ENCODE results near the gene TMEM44. TPM values are rescaled to one million over a fixed set of nuclear protein-coding genes. Genes with fewer than 3 reads are reported as not detected.

TMEM44 gene
- total RNA-seq, 1 donor from 2014 or later, result 10.4 TPM

- no peak overlapping the region for H3K27ac Mint-ChIP-seq
- no peaks in the 10 kb centered on the region for H3K36me3 ChIP-seq
- H2AFZ ChIP-seq (replicated peaks), result no peak overlapping the region
- H3K4me2 ChIP-seq, result no peak overlapping the region
- H3F3A ChIP-seq (ENCODE audit: low read depth), result no peaks in the 10 kb centered on the region
- H3K4me3 ChIP-seq, result no peak overlapping the region
- peaks cover 12% of the 10 kb centered on the region for H3K36me3 Mint-ChIP-seq
- no peaks in the 10 kb centered on the region for H3K9me3 ChIP-seq (ENCODE audit: low read depth)
- H3K9me3 Mint-ChIP-seq, result no peaks in the 10 kb centered on the region
- no peak overlapping the region for H3K4me3 Mint-ChIP-seq
- TF ChIP-seq EZH2 (IDR thresholded peaks at IDR 0.05) (no peak), EZH2phosphoT487 (IDR thresholded peaks at IDR 0.05) (no peak)
- TF ChIP-seq, protein P1, sequence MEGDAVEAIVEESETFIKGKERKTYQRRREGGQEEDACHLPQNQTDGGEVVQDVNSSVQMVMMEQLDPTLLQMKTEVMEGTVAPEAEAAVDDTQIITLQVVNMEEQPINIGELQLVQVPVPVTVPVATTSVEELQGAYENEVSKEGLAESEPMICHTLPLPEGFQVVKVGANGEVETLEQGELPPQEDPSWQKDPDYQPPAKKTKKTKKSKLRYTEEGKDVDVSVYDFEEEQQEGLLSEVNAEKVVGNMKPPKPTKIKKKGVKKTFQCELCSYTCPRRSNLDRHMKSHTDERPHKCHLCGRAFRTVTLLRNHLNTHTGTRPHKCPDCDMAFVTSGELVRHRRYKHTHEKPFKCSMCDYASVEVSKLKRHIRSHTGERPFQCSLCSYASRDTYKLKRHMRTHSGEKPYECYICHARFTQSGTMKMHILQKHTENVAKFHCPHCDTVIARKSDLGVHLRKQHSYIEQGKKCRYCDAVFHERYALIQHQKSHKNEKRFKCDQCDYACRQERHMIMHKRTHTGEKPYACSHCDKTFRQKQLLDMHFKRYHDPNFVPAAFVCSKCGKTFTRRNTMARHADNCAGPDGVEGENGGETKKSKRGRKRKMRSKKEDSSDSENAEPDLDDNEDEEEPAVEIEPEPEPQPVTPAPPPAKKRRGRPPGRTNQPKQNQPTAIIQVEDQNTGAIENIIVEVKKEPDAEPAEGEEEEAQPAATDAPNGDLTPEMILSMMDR (IDR thresholded peaks at IDR 0.05), result no peak
- no peaks in the 10 kb centered on the region for H3K4me1 ChIP-seq
- H3K27ac ChIP-seq, result no peak overlapping the region
- no peaks in the 10 kb centered on the region for H3K4me1 Mint-ChIP-seq
- no peak for DNase-seq (ENCODE audit: low spot score)
- H3K27me3 Mint-ChIP-seq (ENCODE audit: insufficient read depth, low read depth), result peaks cover 3% of the 10 kb centered on the region
- no peaks in the 10 kb centered on the region for H4K20me1 ChIP-seq (ENCODE audit: low read depth)
- no peak overlapping the region for H3K9ac ChIP-seq
- H3K27me3 ChIP-seq, result no peaks in the 10 kb centered on the region
- H3K79me2 ChIP-seq (ENCODE audit: low read depth), result no peaks in the 10 kb centered on the region
Measured at GRCh38 chr3:194612221-194612620, 21.0 kb downstream of the TMEM44 start.

GRCh38 chr3:194610689-194611088 is 22.5 kb downstream of the TMEM44 start:
- Histone ChIP-seq H3K9me3 (ENCODE audit: low read depth) (no peaks in the 10 kb centered on the region), H3K4me2 (no peak overlapping the region), H3F3A (ENCODE audit: low read depth) (no peaks in the 10 kb centered on the region), H3K36me3 (no peaks in the 10 kb centered on the region), H3K4me3 (no peak overlapping the region), H3K27ac (no peak overlapping the region), H4K20me1 (ENCODE audit: low read depth) (no peaks in the 10 kb centered on the region), H3K27me3 (no peaks in the 10 kb centered on the region), H2AFZ (replicated peaks) (no peak overlapping the region), H3K9ac (no peak overlapping the region), H3K79me2 (ENCODE audit: low read depth) (no peaks in the 10 kb centered on the region), H3K4me1 (no peaks in the 10 kb centered on the region)
- H3K4me3 Mint-ChIP-seq, result no peak overlapping the region
- peak overlapping the region; percentile 50 for H3K27ac Mint-ChIP-seq
- TF ChIP-seq EZH2 (IDR thresholded peaks at IDR 0.05), result no peak
- TF ChIP-seq, protein P1 (IDR thresholded peaks at IDR 0.05), result no peak
- TF ChIP-seq EZH2phosphoT487 (IDR thresholded peaks at IDR 0.05), result no peak
- DNase-seq (ENCODE audit: low spot score), result no peak
- H3K27me3 Mint-ChIP-seq (ENCODE audit: insufficient read depth, low read depth), result peaks cover 3% of the 10 kb centered on the region
- H3K36me3 Mint-ChIP-seq, result peaks cover 12% of the 10 kb centered on the region
- no peaks in the 10 kb centered on the region for H3K9me3 Mint-ChIP-seq
- no peaks in the 10 kb centered on the region for H3K4me1 Mint-ChIP-seq

DNA sequence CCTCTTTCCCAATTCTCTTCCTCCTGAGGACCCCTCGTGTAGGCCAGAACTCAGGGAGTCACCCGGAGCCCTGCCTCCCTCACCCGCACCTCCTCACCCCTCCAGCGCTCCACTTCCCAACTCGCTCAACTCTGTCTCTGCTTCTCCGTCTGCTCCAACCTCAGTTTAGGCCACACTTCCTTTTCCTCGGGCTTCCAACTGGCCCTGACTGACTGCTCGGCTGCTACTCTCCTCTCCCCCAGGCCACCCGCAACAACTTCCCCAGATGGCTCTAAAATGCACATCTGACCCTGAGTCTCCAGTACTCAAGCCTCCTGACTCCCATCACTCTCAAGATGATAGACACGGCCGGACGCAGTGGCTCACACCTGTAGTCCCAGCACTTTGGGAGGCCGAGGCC is 23.6 kb downstream of the TMEM44 start:
- H3K4me3 ChIP-seq, result no peak overlapping the region
- no peaks in the 10 kb centered on the region for H3K4me1 Mint-ChIP-seq
- no peaks in the 10 kb centered on the region for H3K4me1 ChIP-seq
- H3K36me3 Mint-ChIP-seq, result peaks cover 16% of the 10 kb centered on the region
- H3K27me3 ChIP-seq, result no peaks in the 10 kb centered on the region
- no peaks in the 10 kb centered on the region for H4K20me1 ChIP-seq (ENCODE audit: low read depth)
- H3K9me3 Mint-ChIP-seq, result no peaks in the 10 kb centered on the region
- H3K79me2 ChIP-seq (ENCODE audit: low read depth), result no peaks in the 10 kb centered on the region
- no peak overlapping the region for H3K27ac ChIP-seq
- no peaks in the 10 kb centered on the region for H3K9me3 ChIP-seq (ENCODE audit: low read depth)
- no peak for TF ChIP-seq EZH2phosphoT487 (IDR thresholded peaks at IDR 0.05)
- TF ChIP-seq, protein P1 (IDR thresholded peaks at IDR 0.05), result no peak
- no peak for TF ChIP-seq EZH2 (IDR thresholded peaks at IDR 0.05)
- no peak overlapping the region for H3K9ac ChIP-seq
- H3K4me2 ChIP-seq, result no peak overlapping the region
- no peaks in the 10 kb centered on the region for H3F3A ChIP-seq (ENCODE audit: low read depth)
- no peak overlapping the region for H2AFZ ChIP-seq (replicated peaks)
- H3K4me3 Mint-ChIP-seq, result no peak overlapping the region
- no peaks in the 10 kb centered on the region for H3K27me3 Mint-ChIP-seq (ENCODE audit: insufficient read depth, low read depth)
- DNase-seq (ENCODE audit: low spot score), result no peak
- no peaks in the 10 kb centered on the region for H3K36me3 ChIP-seq
- H3K27ac Mint-ChIP-seq, result peak overlapping the region; percentile 94
